Cardiac muscle cell (in vitro differentiated cells and primary cell): ENCODE results near the gene AADAT. TPM values are rescaled to one million over a fixed set of nuclear protein-coding genes. Genes with fewer than 3 reads are reported as not detected.

ENCODE experiments used
- DNase-seq, 2 donors: peaks; one replicate each; pipeline versions ENCODE4 v3.0.0 to v3.0.0-alpha.2; 2010 to 2017; ENCODE audit warnings: low read depth in 1 of 2, low spot score in 1 of 2
- H3K27ac ChIP-seq: fragments of 200-600 bp; sonication (generic); 2 replicates; pipeline ENCODE4 v1.5.1; 2016
- H3K27me3 ChIP-seq: fragments of 200-600 bp; sonication (generic); 2 replicates; pipeline ENCODE4 v1.6.0; 2016; ENCODE audit warnings: control low read depth
- H3K36me3 ChIP-seq: fragments of 200-600 bp; sonication (generic); 2 replicates; pipeline ENCODE4 v1.5.1; 2016; ENCODE audit warnings: control low read depth
- H3K4me1 ChIP-seq: fragments of 200-600 bp; sonication (generic); 2 replicates; pipeline ENCODE4 v1.8.1; 2017; ENCODE audit warnings: low read depth, mild to moderate bottlenecking, mixed run types
- H3K4me3 ChIP-seq: fragments of 200-600 bp; sonication (generic); 2 replicates; pipeline ENCODE4 v1.5.1; 2016; ENCODE audit warnings: mild to moderate bottlenecking
- H3K9me3 ChIP-seq: fragments of 200-600 bp; sonication (generic); 2 replicates; pipeline ENCODE4 v1.5.1; 2017; ENCODE audit warnings: low read depth, mild to moderate bottlenecking, control low read depth
- polyA plus RNA-seq: library from polyadenylated mRNA; unstranded; fragments of >200 nt; fragmentation: Nextera tagmentation; extraction: Ambion mirVana; gene quantifications from 2 replicates; pipeline ENCODE4 v1.2.1, GENCODE V29; 2016
- total RNA-seq: library from RNA; depleted of rRNA; stranded (reverse); fragments of >200 nt; gene quantifications from 2 replicates; pipeline ENCODE4 v1.2.3, GENCODE V29; 2016
- TF ChIP-seq, protein P1 (sequence below): IDR thresholded peaks from 2 replicates; pipeline ENCODE4 v1.5.1; 2012; ENCODE audit warnings: low read depth, mild to moderate bottlenecking, low read length

Gene AADAT
- total and polyA plus RNA-seq, 2 experiments from 2014 or later = 10.2 to 19.6 TPM

DNA sequence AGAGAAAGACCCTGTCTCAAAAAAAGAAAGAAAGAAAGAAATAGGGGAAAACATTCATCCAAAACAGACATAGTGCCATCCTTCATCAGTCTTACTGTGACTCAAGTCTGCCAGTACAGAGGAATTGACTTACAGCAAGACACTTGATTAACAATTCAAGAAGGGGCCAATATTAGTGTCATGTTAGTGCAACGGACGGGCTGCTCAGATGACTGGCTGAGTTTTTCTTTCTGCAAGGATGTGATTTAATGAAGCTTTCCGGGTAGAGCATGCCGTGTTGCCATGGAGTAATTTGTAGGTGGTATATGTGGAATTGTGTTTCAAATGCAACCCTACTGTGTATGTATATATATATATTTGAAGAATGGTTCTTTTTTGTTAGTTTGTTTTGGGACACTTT, 51.0 kb downstream of the AADAT start:
- H3K36me3 ChIP-seq = no peaks in the 10 kb centered on the region
- H3K9me3 ChIP-seq = no peaks in the 10 kb centered on the region
- TF ChIP-seq, protein P1, sequence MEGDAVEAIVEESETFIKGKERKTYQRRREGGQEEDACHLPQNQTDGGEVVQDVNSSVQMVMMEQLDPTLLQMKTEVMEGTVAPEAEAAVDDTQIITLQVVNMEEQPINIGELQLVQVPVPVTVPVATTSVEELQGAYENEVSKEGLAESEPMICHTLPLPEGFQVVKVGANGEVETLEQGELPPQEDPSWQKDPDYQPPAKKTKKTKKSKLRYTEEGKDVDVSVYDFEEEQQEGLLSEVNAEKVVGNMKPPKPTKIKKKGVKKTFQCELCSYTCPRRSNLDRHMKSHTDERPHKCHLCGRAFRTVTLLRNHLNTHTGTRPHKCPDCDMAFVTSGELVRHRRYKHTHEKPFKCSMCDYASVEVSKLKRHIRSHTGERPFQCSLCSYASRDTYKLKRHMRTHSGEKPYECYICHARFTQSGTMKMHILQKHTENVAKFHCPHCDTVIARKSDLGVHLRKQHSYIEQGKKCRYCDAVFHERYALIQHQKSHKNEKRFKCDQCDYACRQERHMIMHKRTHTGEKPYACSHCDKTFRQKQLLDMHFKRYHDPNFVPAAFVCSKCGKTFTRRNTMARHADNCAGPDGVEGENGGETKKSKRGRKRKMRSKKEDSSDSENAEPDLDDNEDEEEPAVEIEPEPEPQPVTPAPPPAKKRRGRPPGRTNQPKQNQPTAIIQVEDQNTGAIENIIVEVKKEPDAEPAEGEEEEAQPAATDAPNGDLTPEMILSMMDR = no peak
- H3K27me3 ChIP-seq = no peaks in the 10 kb centered on the region
- no peaks in the 10 kb centered on the region for H3K4me1 ChIP-seq
- DNase-seq = no peak
- H3K4me3 ChIP-seq = no peak overlapping the region
- H3K27ac ChIP-seq = no peak overlapping the region

DNA sequence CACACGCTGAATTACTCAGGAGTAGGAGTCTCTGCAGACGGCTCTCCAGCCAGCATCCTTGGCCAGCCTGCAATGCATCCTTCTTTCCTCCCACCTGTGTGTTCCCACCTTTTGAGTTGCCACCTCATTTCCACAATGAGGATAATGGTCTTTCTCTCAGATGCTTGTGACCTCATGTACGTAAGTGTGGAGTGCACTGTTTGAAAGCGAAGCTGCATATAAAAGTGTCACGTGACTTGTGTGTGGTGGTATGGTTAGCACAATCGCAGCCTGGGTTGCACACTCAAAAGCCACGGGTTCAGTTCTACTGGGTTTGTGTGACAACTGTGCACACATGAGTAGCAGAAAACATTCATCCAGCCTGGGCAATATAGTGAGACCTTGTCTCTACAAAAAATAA, 51.5 kb downstream of the AADAT start:
- H3K9me3 ChIP-seq = no peaks in the 10 kb centered on the region
- no peaks in the 10 kb centered on the region for H3K36me3 ChIP-seq
- TF ChIP-seq, protein P1 = no peak
- no peaks in the 10 kb centered on the region for H3K27me3 ChIP-seq
- no peak overlapping the region for H3K27ac ChIP-seq
- H3K4me1 ChIP-seq = no peaks in the 10 kb centered on the region
- H3K4me3 ChIP-seq = no peak overlapping the region
- no peak for DNase-seq

DNA sequence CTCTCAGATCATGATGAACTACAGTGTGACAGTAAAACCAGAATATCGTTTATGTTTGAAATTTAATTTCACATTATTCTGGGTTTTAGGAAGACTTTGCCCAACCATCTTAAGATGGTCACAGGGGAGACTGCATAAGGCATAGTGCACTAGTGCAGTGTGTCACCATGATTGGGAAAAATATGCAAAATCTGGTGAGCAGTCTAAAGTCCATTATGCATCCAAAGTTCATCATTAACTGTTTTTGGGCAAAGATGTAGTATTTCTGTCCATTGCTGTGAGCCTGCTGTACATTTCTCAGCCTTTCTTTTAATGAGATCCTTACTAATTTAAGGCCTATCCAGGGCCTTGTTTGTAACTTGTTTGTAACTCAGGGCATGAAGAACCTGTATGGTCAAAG, 52.3 kb downstream of the AADAT start:
- no peak for DNase-seq
- no peaks in the 10 kb centered on the region for H3K9me3 ChIP-seq
- no peak overlapping the region for H3K4me3 ChIP-seq
- TF ChIP-seq, protein P1 = no peak
- H3K4me1 ChIP-seq = no peaks in the 10 kb centered on the region
- H3K36me3 ChIP-seq = no peaks in the 10 kb centered on the region
- H3K27ac ChIP-seq = no peak overlapping the region
- H3K27me3 ChIP-seq = no peaks in the 10 kb centered on the region

DNA sequence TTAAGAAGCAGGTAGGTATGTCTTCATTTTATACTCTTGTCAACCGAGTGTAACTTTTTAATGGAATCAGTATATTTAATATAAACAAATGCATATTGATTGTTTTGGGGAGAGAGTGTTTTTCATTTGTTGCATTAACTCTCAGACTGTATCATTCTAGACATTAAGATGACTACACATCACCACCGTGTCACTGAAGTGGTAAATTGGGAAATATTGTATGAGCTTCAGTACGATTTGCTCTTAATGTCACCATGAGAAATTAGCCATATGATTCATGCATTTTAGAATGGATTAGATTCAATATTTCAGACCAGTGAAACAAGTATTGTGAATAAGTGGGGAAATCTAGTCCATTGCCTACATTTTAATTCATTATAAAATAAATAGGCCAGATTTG, 53.9 kb downstream of the AADAT start:
- no peak overlapping the region for H3K27ac ChIP-seq
- no peaks in the 10 kb centered on the region for H3K4me1 ChIP-seq
- H3K9me3 ChIP-seq = no peaks in the 10 kb centered on the region
- TF ChIP-seq, protein P1 = no peak
- H3K27me3 ChIP-seq = peaks cover 5% of the 10 kb centered on the region
- DNase-seq = no peak
- no peak overlapping the region for H3K4me3 ChIP-seq
- H3K36me3 ChIP-seq = no peaks in the 10 kb centered on the region

- H3K27me3 ChIP-seq = peaks cover 5% of the 10 kb centered on the region
- no peak overlapping the region for H3K4me3 ChIP-seq
- no peaks in the 10 kb centered on the region for H3K4me1 ChIP-seq
- no peaks in the 10 kb centered on the region for H3K36me3 ChIP-seq
- no peak for DNase-seq
- no peak overlapping the region for H3K27ac ChIP-seq
- H3K9me3 ChIP-seq = no peaks in the 10 kb centered on the region
- TF ChIP-seq, protein P1 = no peak
These were observed 54.5 kb downstream of the AADAT start for GRCh38 chr4:170035231-170035630.

DNA sequence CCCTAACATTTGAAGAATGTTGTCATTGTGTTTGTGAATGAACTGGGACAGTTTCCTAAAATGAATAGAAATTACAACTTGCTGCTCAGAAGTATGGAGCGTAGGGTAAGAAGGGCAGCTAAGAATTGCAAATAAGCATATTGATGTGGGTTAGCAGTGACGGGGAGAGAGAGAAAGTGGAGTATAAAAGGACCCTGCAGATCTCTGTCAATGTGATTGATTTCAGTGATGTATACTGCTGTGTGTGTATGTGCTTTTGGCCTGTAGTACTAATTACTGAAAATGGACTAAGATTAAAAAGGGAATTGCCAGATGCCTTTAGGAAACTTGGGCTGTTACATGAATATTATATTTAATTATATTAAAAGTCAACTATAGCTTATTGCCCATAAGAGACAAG, 55.8 kb downstream of the AADAT start:
- Histone ChIP-seq H3K36me3 (no peaks in the 10 kb centered on the region), H3K4me3 (no peak overlapping the region), H3K9me3 (no peaks in the 10 kb centered on the region), H3K4me1 (no peaks in the 10 kb centered on the region), H3K27ac (no peak overlapping the region), H3K27me3 (peaks cover 5% of the 10 kb centered on the region)
- TF ChIP-seq, protein P1 = no peak
- no peak for DNase-seq
